ENCODE data around the gene MPEG1. TPM values are rescaled to one million over a fixed set of nuclear protein-coding genes. Genes with fewer than 3 reads are reported as not detected.
A peak's percentile ranks its signal among the peaks of the same experiment; 100 is the strongest.

The MPEG1 gene
- total and polyA plus RNA-seq, 2 of the 4 experiments (the other 2 are of a cell fraction): not detected

DNA sequence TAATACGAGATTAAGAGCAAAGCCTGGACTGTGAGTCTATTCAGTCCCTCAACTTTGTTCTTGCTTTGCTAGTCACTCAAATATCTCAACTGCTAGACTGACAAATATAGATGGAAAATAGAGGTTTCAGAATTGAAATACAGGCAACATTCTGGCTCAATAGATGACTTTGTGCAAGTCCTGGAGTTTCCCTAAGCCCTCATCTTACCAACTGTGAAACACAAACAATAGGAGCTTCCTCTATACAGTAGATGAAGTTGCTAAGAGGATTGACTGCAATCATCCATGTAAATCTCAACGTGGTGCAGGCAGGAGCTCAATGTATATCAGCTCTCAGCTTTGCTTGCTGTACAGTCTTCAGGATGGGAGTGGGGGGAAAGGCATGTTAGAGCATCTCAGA lies 6.2 kb upstream of the MPEG1 start:
- no peak overlapping the region for H4K5ac ChIP-seq (ENCODE audit: low read depth, low read length)
- no peak overlapping the region for H2BK120ac ChIP-seq (ENCODE audit: low read depth, low read length)
- no peaks in the 10 kb centered on the region for H3K9me3 ChIP-seq (ENCODE audit: control insufficient read depth, insufficient read depth, low read length)
- peak overlapping the region; percentile 32; the same call in 1 of the 3 replicates for H2BK15ac ChIP-seq (ENCODE audit: low read depth, low read length)
- H4K91ac ChIP-seq (ENCODE audit: insufficient read depth, low read depth, low read length): no peak overlapping the region
- no peak overlapping the region for H2AFZ ChIP-seq (replicated peaks; ENCODE audit: low read length, poor library complexity)
- H4K8ac ChIP-seq (ENCODE audit: low read depth in 2 of 2, low read length in 2 of 2): no peak overlapping the region
- H2BK5ac ChIP-seq (ENCODE audit: low read depth, low read length, poor library complexity, severe bottlenecking): no peak overlapping the region
- H3K36me3 ChIP-seq (ENCODE audit: control insufficient read depth, insufficient read depth, low read length): no peaks in the 10 kb centered on the region
- no peak for ATAC-seq (ENCODE audit: low read depth)
- H2AK5ac ChIP-seq (ENCODE audit: low read depth, low read length): 0 out of 2 replicates have a peak overlapping the region, but pooled peaks have one; percentile 40
- no CpG with 5 or more reads among the region's 2 CpGs for WGBS, 2 experiments (ENCODE audit: extremely low coverage in 2 of 2, insufficient read length in 1 of 2)
- peaks cover 5% of the 10 kb centered on the region for H3K27me3 ChIP-seq (ENCODE audit: control insufficient read depth, insufficient read depth, low read length)
- no TSS peak for BruUV-seq (replicated peaks)
- no peak overlapping the region for H3K56ac ChIP-seq (ENCODE audit: extremely low read depth, insufficient read depth, low read length)
- ChIA-PET POLR2A (ENCODE audit: unreplicated experiment) (no interaction called here), CTCF (interaction anchor here (1.3 kb wide), 1 partner anchor 47 kb away, joined by 4 read pairs; the partner anchor contains the start of gene DTX4)
- in situ Hi-C loops (cut with MboI; ENCODE audit: low sequenced_read_pairs): no loop called here
- peak overlapping the region; percentile 47; the same call in 1 of the 2 replicates for H3K18ac ChIP-seq (ENCODE audit: low read depth, low read length)
- DNase-seq: no peak
- H3K79me1 ChIP-seq (ENCODE audit: low read depth in 1 of 2, low read length in 2 of 2): no peaks in the 10 kb centered on the region
- 0 out of 2 replicates have a peak overlapping the region, but pooled peaks have one; percentile 29 for H3K23ac ChIP-seq (ENCODE audit: low read depth, low read length)
- peaks cover 14% of the 10 kb centered on the region for H3K9me1 ChIP-seq (ENCODE audit: insufficient read depth, low read length)
- no peaks in the 10 kb centered on the region for H4K20me1 ChIP-seq (ENCODE audit: insufficient read depth, low read length)
- no peak overlapping the region for H3K27ac ChIP-seq (ENCODE audit: insufficient read depth, low read length)
- H3K4me3 ChIP-seq (ENCODE audit: insufficient read depth, low read depth, low read length): no peak overlapping the region
- peak overlapping the region; percentile 27; the same call in 1 of the 2 replicates for H3K4ac ChIP-seq (ENCODE audit: low read depth, low read length)
- H2AK9ac ChIP-seq (replicated peaks; ENCODE audit: low read depth, low read length, poor library complexity): no peak overlapping the region
- TF ChIP-seq CEBPB (IDR thresholded peaks at IDR 0.05; ENCODE audit: low read depth, low read length): no peak
- no peak for TF ChIP-seq RFX5 (IDR thresholded peaks at IDR 0.05; ENCODE audit: low read depth, low read length)
- TF ChIP-seq CTCF (conservative IDR thresholded peaks at IDR 0.05; ENCODE audit: low read depth, low read length): no peak
- TF ChIP-seq RAD21 (IDR thresholded peaks at IDR 0.05; ENCODE audit: low read length): no peak
- no peak for TF ChIP-seq POLR2A (IDR thresholded peaks at IDR 0.05; ENCODE audit: low read depth, low read length)
- no peak for TF ChIP-seq FOS (IDR thresholded peaks at IDR 0.05; ENCODE audit: low read depth, low read length)
- no peak for TF ChIP-seq CHD1 (IDR thresholded peaks at IDR 0.05; ENCODE audit: low read depth, low read length)
- no peak for TF ChIP-seq RCOR1 (IDR thresholded peaks at IDR 0.05; ENCODE audit: insufficient replicate concordance, low read length)
- TF ChIP-seq MAFK (IDR thresholded peaks at IDR 0.05; ENCODE audit: low read depth, low read length): no peak
- H3K4me2 ChIP-seq (ENCODE audit: low read depth, low read length): no peak overlapping the region
- peaks cover 26% of the 10 kb centered on the region for H3K4me1 ChIP-seq (ENCODE audit: control insufficient read depth, insufficient read depth, low read length)
- peak overlapping the region; percentile 32; the same call in 1 of the 2 replicates for H2BK20ac ChIP-seq (ENCODE audit: low read depth, low read length)
- dilution Hi-C loops (cut with HindIII; ENCODE audit: low sequenced_read_pairs, unreplicated experiment): no loop called here
- intact Hi-C loops (cut with micrococcal nuclease): no loop called here
- H3K9ac ChIP-seq (ENCODE audit: low read depth, low read length): no peak overlapping the region
- no peak overlapping the region for H3K14ac ChIP-seq (replicated peaks; ENCODE audit: low read depth, low read length)
